ENCODE measurements around the gene COMTD1.

COMTD1 gene

DNA sequence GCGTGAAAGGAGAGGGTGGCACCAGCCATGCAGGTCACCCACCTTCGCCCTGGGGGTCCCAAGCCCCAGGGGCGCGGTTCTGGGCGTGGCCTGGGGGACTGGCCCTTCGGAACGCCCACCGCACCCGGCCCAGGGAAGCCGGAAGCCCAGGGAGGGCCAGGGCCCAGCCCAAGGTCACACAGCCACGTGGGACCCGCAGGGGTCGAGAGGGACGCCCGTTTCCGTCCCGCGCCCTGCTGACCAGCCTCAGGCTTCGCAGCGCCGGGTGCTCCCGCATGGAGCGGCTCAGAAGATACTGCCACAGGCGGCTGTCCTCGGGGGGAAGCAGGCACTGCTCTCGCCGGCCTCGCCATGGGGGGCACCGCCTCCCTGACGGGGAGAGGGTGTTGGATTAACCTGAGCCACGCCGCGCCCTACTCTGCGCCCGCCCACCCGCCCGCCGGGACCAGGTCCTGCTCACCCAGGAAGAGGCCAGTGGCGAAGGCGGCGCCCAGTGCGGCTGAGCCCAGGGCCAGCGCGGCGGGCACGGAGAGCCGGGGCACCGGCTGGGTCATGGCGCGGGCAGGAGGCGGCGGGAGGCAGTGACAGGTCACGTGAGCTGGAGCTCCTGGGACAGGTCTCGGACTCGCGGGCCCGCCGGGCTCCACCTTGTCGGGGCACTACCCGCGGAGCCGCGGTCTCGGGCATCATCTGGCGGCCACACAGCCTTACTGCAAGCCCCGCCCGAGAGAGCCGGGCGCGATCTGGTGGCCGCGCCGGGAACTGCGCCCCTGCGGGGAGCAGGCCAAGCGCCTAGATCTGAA is at the start of gene COMTD1:
TSS of gene COMTD1 (minus strand) at position 583 of the 803 bp plus-strand sequence. CDS start at position 554, 29 bp downstream.
- DNase-seq (ENCODE audit: extremely low read depth in 1 of 2, low read depth in 1 of 2): peak; percentile 93 to 94

- no peak for DNase-seq (ENCODE audit: extremely low read depth in 1 of 2, low read depth in 1 of 2)
These were observed 48.1 kb upstream of the COMTD1 start for GRCh38 chr10:75283671-75284470.

GRCh38 chr10:75283078-75283670 is 47.4 kb upstream of the COMTD1 start:
- DNase-seq (ENCODE audit: extremely low read depth in 1 of 2, low read depth in 1 of 2): no peak

DNA sequence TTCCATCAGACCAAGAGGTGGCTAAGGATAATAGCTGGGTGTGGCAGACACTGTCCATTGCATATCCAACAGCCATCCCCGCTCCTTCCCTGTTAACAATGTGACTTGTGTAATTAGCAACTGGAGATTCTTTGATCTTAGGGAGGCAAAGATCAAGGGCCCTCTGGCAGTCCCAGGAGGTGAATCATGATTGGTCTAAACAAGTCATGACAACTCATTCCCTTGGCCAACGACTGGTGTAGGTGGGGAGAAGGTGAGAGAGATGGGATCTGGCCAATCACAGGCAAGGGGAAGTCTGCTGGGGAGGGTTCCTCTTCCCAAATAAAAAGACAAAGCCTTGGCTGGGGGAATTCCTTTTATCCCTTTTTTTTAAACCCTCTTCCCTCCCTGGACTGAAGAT is 46.2 kb upstream of the COMTD1 start:
- no peak for DNase-seq (ENCODE audit: extremely low read depth in 1 of 2, low read depth in 1 of 2)

DNA sequence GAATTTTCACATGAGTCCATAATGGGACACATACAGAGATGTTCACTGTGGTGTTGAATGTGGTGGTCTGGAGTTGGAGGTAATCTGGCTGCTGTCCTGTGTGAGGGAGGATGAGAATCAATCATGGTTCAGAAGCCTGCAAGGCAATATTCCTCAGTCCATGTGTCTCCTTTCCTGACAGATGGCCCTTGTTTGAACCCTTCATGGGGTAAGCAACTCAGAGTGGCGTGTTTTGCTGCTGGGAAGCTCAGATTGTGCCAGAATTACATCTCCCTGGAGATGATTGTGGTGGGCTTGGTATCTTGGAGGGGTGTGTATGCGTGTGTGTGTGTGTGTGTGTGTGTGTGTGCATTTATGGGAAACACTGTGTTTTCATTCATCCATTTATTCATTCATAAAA is 44.5 kb upstream of the COMTD1 start:
- DNase-seq (ENCODE audit: extremely low read depth in 1 of 2, low read depth in 1 of 2): no peak

GRCh38 chr10:75276069-75276872 is 40.5 kb upstream of the COMTD1 start:
- DNase-seq (ENCODE audit: extremely low read depth in 1 of 2, low read depth in 1 of 2): no peak

GRCh38 chr10:75272896-75273295 is 37.1 kb upstream of the COMTD1 start:
- no peak for DNase-seq (ENCODE audit: extremely low read depth in 1 of 2, low read depth in 1 of 2)

DNA sequence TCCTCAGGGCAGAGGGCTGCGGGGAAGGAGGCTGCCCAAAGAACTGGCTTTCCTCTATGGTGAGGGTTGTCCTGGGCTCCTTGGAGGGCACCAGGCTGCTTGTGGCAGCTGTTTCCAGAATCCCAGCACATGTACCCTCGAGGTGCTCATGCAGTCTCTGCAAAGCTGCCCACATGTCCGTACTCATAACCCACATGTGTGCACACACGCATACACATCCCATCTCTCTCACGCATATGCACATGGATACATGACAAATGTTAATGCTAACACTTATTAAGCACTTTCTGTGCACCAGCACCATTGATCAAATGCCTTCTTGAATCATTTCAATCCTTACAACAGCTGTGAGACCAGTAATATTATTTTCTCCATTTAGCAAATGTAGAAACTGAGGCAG is 36.3 kb upstream of the COMTD1 start:
- DNase-seq (ENCODE audit: extremely low read depth in 1 of 2, low read depth in 1 of 2): no peak

DNA sequence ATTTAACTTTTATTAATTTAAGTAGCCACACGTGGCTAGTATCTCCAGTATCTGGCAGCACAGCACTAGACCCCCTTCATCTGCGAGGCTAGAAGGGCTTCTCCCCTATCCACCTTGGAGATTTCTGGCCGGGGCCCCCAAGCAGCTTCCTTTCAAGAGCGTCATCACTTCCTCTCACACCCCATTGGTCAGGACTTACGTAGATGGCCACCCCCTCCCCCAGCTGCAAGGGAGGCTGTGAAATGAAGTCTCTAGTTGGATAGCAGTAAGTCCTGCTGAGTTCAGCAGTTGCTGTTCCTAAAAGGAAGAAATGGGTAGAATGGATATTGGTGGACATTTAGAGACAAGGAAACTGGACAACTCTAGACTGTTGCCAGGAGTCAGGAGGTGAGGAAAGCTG is 33.8 kb upstream of the COMTD1 start:
- no peak for DNase-seq (ENCODE audit: extremely low read depth in 1 of 2, low read depth in 1 of 2)

DNA sequence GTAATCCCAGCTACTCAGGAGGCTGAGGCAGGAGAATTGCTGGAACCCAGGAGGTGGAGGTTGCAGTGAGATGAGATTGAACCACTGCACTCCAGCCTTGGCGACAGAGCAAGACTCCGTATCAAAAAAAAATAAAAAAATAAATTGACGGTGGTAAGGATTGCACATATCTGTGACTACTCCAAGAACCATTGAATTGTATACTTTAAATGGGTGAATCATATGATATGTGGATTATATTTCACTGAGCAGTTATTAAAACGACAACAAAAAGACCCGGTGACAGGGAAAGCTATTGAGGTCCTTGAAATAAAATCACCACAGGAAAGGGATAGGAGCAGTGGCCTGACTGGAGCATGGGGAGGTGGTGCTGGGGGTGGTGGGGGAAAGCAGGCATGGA is 31.2 kb upstream of the COMTD1 start:
- DNase-seq (ENCODE audit: extremely low read depth in 1 of 2, low read depth in 1 of 2): no peak

DNA sequence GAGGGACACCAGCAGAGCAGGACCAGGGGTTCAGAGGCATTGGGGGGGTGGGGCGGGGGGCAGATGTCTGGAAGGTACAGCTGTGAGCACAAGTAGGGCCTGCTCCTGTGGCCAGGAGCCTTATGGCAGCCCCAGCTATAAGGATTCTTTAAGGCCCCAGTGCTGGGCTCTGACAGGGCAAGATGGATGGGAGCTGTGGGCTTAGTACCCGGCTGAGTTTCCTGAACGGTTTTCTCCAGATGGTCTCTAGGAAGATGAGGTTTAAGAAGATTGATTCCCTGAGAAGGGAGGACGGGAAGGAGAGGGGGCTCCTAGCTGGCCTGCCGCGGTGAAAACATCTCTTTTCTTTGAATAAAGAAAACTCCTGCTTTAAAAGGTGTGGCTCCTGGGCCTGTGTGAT is 30.1 kb upstream of the COMTD1 start:
- DNase-seq (ENCODE audit: extremely low read depth in 1 of 2, low read depth in 1 of 2): no peak

DNA sequence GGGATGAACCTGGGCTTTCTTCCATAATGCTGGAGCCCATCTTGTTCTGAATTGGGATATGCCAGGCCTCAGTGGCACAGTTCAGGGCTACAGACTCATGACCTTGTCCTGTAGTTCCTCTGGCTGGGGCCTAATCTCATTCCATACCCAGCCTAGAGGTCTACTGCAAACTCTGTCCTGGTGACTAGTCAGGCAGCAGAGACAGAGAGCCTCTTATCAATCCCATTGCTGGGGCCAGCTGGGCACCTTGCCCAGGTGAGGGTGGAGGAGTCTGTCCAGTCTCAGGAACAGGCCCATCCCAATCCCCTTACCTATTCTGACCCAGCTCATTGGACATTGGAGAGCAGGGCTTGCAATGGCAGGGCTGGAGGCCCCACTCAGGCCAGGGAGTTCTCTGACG is 28.0 kb upstream of the COMTD1 start:
- no peak for DNase-seq (ENCODE audit: extremely low read depth in 1 of 2, low read depth in 1 of 2)

DNA sequence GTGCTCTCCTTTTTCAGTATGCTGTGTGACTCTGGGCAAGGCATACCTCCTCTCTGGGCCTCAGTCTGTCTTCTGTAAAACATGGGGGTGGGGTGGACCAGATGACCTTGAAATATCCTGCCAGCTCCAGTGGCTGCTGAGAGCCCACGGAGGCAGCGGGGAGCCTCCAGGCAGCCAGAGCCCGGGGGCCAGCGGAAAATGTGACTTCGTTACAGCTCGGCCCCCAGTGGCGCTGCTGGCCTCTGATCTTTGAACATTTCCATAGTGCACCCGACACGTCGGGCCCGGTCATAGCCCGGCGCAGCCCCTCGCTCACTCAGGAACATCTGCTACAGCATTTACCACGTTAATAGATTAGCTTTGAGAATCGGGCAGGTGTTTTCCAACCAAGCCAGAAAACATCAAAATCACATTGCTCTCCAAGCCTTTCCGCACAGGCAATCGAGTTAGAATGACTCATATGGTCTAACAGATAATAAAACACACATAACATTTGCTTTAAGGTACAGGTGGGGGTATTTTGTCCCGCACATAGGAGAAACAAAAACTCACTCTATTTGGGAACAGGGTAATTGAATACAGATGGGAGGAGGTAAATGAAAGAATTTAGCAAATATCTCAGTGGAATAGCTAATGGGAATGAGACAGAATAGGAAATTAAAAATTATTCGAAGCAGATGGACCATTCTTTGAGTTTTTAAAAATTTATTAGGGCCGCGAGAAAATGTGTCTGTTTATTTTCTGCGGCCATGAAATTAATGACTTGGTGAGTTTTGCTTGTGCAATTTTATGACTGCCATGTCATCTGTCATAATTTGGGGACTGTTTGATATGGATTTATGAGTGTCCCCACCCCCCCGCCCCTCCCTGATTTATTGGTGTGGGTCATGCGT is 26.3 kb upstream of the COMTD1 start:
- no peak for DNase-seq (ENCODE audit: extremely low read depth in 1 of 2, low read depth in 1 of 2)

- DNase-seq (ENCODE audit: extremely low read depth in 1 of 2, low read depth in 1 of 2): no peak
These were observed 25.2 kb upstream of the COMTD1 start for GRCh38 chr10:75260990-75261389.

GRCh38 chr10:75254739-75255138 is 19.0 kb upstream of the COMTD1 start:
- DNase-seq (ENCODE audit: extremely low read depth in 1 of 2, low read depth in 1 of 2): no peak

- DNase-seq (ENCODE audit: extremely low read depth in 1 of 2, low read depth in 1 of 2): no peak
These were observed 17.8 kb upstream of the COMTD1 start for GRCh38 chr10:75253281-75254220.

- DNase-seq (ENCODE audit: extremely low read depth in 1 of 2, low read depth in 1 of 2): no peak
These were observed 15.2 kb upstream of the COMTD1 start for GRCh38 chr10:75250934-75251333.

DNA sequence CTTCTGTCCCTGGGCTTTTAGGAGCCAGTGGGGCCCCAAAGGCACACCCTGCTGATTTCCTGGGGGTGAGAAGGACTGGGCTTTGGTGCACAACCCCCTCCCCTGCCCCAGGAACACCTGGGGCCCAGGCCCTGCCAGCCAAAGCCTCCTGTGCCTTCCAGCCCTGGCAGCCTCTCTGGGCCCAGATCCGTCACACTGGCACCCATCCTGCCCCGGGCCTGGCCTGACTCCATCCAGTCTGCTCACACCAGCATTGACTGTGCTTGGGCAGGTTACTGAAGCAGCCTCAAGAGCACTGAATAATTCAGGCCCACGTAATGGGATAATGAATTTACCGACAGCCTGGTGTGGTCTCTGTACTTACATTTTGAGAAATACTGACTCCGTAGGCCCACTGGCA is 12.0 kb upstream of the COMTD1 start:
- DNase-seq (ENCODE audit: extremely low read depth in 1 of 2, low read depth in 1 of 2): no peak

- no peak for DNase-seq (ENCODE audit: extremely low read depth in 1 of 2, low read depth in 1 of 2)
These were observed 10.7 kb upstream of the COMTD1 start for GRCh38 chr10:75246506-75246905.
